Measurements from ENCODE around the gene GPD1L. TPM values are rescaled to one million over a fixed set of nuclear protein-coding genes. Genes with fewer than 3 reads are reported as not detected.

GPD1L gene
- polyA plus RNA-seq, 3 donors from 2014 or later = 9.0 to 22.4 (median 20.8) TPM

DNA sequence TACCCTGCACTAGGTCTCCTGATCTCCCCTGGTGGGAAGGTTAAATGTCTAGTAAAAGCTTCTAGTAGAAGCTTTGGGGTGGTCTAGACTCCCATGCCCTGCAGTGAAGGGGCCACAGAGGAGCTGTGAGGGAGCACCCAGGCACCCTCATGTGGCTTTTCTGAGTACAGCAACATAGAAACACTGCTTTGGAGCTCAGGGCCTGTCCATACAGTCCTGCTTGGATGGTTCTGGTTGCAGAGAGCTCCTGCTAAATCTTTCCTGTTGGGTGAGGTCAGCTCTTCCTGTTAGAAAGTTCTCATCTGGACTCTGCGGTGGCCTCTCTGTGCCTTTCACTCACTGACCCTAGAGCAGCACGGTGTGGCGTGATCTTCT is 47.8 kb downstream of the GPD1L start:
- DNase-seq = no peak
- Mint-ChIP-seq H3K27me3 (ENCODE audit: low read depth in 3 of 3) (no peaks in the 10 kb centered on the region), H3K4me1 (peaks cover 0 to 1% of the 10 kb centered on the region in 2 donors), H3K9me3 (no peaks in the 10 kb centered on the region), H3K36me3 (peaks cover 32 to 53% (median 37%) of the 10 kb centered on the region in 3 donors), H3K4me3 (no peak overlapping the region), H3K27ac (no peak overlapping the region)

DNA sequence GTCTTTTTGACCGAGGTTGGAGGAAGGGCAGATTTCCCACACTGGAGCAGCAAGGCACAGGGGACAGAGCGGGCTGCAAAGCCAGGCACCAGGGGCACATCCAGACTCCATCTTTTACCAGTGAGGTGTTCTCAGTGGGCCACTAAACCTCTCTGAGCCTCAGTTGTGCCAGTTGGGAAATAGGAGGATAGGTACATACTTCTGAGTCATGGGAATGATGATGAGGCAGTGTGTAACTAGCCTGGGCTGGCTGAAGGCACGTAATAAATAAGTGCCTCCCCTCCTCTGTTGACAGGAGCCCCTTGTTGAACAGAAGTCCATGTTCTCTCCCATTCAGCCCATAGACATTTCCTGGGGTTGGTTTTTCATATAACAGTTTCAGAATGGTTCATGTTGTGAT is 48.7 kb downstream of the GPD1L start:
- no peaks in the 10 kb centered on the region for H3K27me3 Mint-ChIP-seq (ENCODE audit: low read depth in 3 of 3)
- H3K9me3 Mint-ChIP-seq = no peaks in the 10 kb centered on the region
- DNase-seq = no peak
- H3K4me3 Mint-ChIP-seq = no peak overlapping the region
- H3K27ac Mint-ChIP-seq = no peak overlapping the region
- peaks cover 0 to 1% of the 10 kb centered on the region in 2 donors for H3K4me1 Mint-ChIP-seq
- H3K36me3 Mint-ChIP-seq = peaks cover 34 to 59% (median 43%) of the 10 kb centered on the region in 3 donors

DNA sequence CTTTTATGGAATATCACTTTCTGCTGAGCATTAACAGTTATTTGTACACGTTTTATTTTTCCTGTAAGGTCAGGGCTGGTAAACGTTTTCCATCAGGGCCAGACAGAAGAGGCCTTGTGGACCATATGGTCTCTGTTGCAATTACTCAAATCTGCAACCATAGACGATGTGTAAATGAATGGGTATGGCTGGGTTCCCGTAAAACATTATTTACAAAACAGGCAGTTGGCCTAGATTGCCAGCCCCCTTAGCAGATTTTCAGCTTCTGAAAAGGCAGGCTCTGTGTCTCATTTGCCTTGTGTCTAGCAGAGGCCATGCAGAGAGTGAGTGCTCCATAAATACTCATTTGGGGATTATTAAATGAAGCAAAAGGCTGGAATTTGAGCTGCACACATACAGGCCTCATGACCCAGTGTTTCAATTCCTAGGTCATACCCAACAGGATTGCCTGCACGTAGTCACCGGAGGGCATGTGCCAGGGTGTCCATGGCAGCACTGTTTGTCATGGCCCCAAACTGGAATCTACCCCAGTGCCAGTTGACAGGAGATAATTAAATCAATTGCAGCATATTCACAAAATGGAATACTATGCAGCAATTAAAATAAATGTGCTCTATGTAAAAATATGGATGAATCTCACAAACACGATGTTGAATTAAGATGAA is 51.3 kb downstream of the GPD1L start:
- Mint-ChIP-seq H3K27ac (no peak overlapping the region), H3K9me3 (no peaks in the 10 kb centered on the region), H3K36me3 (peaks cover 28 to 46% (median 39%) of the 10 kb centered on the region in 3 donors), H3K4me1 (peaks cover 0 to 1% of the 10 kb centered on the region in 2 donors), H3K4me3 (no peak overlapping the region), H3K27me3 (ENCODE audit: low read depth in 3 of 3) (peaks cover 0 to 1% (median 0%) of the 10 kb centered on the region in 3 donors)
- DNase-seq = no peak

DNA sequence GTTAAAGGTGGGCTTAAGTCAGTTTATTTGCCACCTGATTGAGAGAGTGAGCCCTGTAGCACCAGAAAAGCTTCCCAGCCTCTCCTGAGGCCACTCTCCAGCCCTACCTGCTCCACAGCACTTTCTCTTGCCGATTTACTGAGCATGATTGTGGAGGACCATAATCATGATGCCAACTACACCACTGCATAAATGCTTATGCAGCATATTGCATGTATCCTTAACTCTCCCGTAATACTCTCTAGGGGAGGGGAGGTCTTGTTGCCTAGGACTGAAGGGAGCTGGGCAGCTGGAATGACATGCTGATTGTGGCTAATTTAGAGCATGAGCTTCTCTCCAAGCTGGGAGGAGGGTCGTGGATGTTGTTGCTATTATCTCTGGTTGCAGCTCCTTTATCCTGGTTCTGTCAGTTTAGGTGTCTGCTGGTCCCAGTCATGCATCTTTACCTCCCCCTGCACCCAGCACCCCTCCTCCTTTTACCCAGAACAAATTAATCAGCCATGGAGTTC is 54.3 kb downstream of the GPD1L start:
- no peaks in the 10 kb centered on the region for H3K9me3 Mint-ChIP-seq
- H3K27me3 Mint-ChIP-seq (ENCODE audit: low read depth in 3 of 3) = peaks cover 0 to 1% (median 0%) of the 10 kb centered on the region in 3 donors
- no peak overlapping the region for H3K27ac Mint-ChIP-seq
- peaks cover 0 to 1% of the 10 kb centered on the region in 2 donors for H3K4me1 Mint-ChIP-seq
- DNase-seq = no peak
- H3K4me3 Mint-ChIP-seq = no peak overlapping the region
- peaks cover 33 to 55% (median 40%) of the 10 kb centered on the region in 3 donors for H3K36me3 Mint-ChIP-seq

DNA sequence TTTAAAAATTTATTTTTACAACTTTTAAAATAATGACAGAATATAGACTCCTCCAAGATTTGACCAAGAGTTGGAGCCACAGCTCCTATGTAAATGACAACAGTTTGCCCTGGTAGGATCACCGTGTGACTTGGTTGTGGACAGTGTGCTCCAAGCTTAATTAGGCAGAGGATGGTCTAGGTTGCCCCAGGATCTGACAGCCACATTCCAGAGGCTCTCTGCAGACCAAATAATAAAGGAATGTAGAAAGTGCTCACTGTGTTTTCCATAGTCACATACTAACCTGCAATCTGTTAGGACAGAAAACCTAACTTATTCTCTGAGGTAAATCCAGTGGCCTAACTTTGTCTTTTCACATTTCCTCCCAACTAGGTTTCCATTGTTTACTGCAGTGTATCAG is 59.0 kb downstream of the GPD1L start:
- H3K27ac Mint-ChIP-seq = no peak overlapping the region
- peaks cover 0 to 1% (median 0%) of the 10 kb centered on the region in 3 donors for H3K27me3 Mint-ChIP-seq (ENCODE audit: low read depth in 3 of 3)
- no peak for DNase-seq
- H3K4me3 Mint-ChIP-seq = no peak overlapping the region
- H3K36me3 Mint-ChIP-seq = peaks cover 36 to 59% (median 46%) of the 10 kb centered on the region in 3 donors
- H3K9me3 Mint-ChIP-seq = no peaks in the 10 kb centered on the region
- H3K4me1 Mint-ChIP-seq = no peaks in the 10 kb centered on the region

DNA sequence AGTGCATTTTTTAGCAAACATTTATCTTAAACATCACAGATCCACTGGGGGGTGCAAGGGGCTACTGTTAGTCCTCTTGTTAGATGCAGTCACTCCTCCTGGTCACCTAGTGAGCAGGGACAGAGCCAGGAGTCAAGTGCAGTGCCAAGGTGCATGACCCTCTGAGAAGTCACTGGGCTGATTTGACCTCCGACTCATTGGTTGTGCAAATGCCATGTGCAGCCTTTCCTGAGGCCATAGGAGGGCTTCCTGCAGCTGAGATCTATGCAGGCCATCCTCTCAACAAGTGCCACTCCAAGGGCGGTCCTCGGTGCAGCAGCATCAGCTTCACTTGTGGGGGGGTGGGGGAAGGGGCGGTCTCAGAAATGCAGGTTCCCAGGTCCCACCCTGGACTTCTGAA is 60.2 kb downstream of the GPD1L start:
- Mint-ChIP-seq H3K9me3 (peaks cover 2 to 6% (median 5%) of the 10 kb centered on the region in 6 donors), H3K4me1 (no peaks in the 10 kb centered on the region), H3K27me3 (ENCODE audit: low read depth in 3 of 3) (peaks cover 0 to 1% (median 0%) of the 10 kb centered on the region in 3 donors), H3K27ac (no peak overlapping the region), H3K36me3 (peaks cover 35 to 58% (median 45%) of the 10 kb centered on the region in 3 donors), H3K4me3 (no peak overlapping the region)
- DNase-seq = no peak

DNA sequence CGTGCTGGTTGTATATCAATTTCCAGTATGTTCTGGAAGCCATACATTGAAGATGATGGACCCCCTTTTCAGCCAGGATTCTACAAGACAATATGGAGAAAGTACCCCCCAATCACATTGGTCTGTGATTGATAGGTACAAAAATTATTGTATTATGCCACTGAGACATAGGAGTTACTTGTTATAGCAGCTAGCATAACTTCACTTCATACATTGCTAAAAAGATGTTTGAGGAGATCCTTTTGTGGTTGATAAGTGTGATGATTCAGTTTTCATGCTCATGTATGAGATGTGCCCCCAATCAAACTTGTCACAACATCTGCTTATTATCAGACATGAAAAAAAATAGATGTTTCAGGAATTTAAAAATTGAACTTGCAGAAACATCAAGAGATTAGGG is 66.0 kb downstream of the GPD1L start:
- H3K4me3 Mint-ChIP-seq = no peak overlapping the region

DNA sequence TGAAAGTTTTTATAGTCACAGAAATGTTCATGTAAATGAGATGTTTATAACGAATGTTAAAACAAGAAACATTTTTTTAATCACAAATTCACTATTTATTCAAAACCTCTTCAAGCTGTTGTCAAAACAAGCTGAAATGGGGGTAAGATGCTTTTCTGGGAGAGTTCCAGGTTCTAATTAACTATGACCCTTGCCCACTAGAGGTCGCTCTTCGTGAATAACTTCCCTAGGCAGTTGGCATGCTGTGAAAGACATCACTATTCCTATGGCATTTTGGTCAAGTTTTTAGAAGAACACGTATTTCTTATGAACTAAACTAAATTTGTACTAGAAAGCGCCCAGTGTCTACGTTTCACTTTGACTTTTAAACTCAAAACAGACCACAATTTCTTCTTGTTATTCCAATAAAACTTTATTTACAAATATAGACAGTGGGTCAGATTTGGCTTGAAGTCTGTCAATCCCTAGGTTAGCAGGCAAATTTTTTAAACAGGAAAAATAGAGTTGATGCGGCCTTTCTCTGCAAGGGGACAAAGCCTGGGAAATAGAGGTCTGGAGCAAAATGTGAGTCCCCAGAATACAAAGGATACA is 69.3 kb downstream of the GPD1L start:
- Mint-ChIP-seq H3K4me1 (peaks cover 4 to 10% of the 10 kb centered on the region in 2 donors), H3K27ac (no peak overlapping the region), H3K36me3 (peaks cover 13 to 16% (median 14%) of the 10 kb centered on the region in 3 donors), H3K4me3 (no peak overlapping the region), H3K9me3 (peaks cover 2 to 15% (median 9%) of the 10 kb centered on the region in 6 donors), H3K27me3 (ENCODE audit: low read depth in 3 of 3) (peaks cover 1 to 4% (median 2%) of the 10 kb centered on the region in 3 donors)
- DNase-seq = peak; percentile 27 to 37 (median 35)

More for the DNA sequence above, 66.0 kb downstream of the GPD1L start:
- peaks cover 2 to 8% of the 10 kb centered on the region in 2 donors for H3K4me1 Mint-ChIP-seq
- peaks cover 24 to 36% (median 30%) of the 10 kb centered on the region in 3 donors for H3K36me3 Mint-ChIP-seq
- peaks cover 2 to 15% (median 9%) of the 10 kb centered on the region in 6 donors for H3K9me3 Mint-ChIP-seq
- H3K27me3 Mint-ChIP-seq (ENCODE audit: low read depth in 3 of 3) = no peaks in the 10 kb centered on the region
- no peak overlapping the region for H3K27ac Mint-ChIP-seq
- DNase-seq = no peak

DNA sequence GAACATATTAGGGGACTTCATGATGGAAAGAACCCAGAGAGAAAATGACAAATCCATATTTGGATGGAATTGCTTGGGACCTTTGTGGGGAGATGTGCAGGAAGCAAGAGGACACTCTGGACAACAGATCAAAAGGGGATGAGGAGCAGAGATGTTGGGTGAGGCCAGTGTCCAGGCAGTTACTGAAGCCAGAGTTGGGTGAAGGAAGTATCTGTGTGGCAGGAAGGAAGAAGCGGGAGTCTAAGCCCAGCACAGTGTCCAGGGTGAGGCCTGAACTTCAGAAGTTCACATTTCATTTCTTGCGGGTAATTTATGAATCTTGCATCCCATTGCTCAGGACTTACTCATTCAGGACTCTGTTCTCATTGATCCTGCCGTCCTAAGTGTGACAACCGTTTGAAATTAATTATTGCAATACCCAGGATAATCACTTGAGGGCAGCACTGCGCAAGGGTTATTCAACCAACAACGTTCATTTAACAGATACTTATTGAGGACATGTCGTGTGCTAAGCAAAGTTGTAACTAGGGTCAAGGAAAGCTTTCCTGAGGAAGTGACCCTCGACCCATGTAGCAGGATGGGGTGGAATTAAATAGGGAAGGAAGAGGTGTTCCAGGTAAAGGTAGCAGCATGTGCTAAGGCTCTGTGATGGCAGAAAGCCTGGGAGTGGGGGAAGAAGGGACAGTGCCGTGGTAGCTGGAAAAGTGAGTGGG is 70.7 kb downstream of the GPD1L start:
- Mint-ChIP-seq H3K27me3 (ENCODE audit: low read depth in 3 of 3) (peaks cover 1 to 5% (median 4%) of the 10 kb centered on the region in 3 donors), H3K27ac (no peak overlapping the region), H3K4me1 (peaks cover 4 to 10% of the 10 kb centered on the region in 2 donors), H3K36me3 (peaks cover 4 to 5% (median 4%) of the 10 kb centered on the region in 3 donors), H3K9me3 (peaks cover 0 to 4% (median 0%) of the 10 kb centered on the region in 6 donors), H3K4me3 (peak overlapping the region in 1 of 5 donors; percentile 21)
- DNase-seq = peak; percentile 41 to 45 (median 43)

DNA sequence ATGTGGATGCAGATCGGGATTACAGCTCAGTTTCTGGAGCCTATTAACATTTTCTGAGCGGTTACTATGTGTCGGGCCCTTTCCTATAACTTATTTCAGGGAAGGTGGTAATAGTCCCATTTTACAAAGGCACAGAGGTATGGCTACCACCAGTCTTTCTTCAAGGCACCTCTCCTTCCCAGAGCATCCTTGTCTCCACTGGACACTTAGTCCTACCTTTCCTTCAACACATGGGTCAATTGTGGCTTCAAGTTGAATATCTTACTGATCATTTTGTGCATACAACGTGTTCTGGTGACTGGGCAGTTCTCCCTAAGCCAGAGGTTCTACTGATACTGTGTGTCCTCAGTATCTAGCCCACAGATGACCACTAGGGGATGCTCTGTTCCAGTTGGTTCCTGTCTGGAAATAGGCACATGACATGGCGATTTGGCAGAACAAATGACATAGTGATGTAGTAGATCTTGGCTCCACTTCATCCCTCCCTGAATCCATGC is 71.3 kb downstream of the GPD1L start:
- H3K36me3 Mint-ChIP-seq = no peaks in the 10 kb centered on the region
- H3K9me3 Mint-ChIP-seq = no peaks in the 10 kb centered on the region
- H3K4me3 Mint-ChIP-seq = peak overlapping the region in 1 of 5 donors; percentile 21
- no peak overlapping the region for H3K27ac Mint-ChIP-seq
- peaks cover 4 to 10% of the 10 kb centered on the region in 2 donors for H3K4me1 Mint-ChIP-seq
- peaks cover 1 to 5% (median 4%) of the 10 kb centered on the region in 3 donors for H3K27me3 Mint-ChIP-seq (ENCODE audit: low read depth in 3 of 3)
- peak; percentile 3 to 17 (median 11) for DNase-seq

DNA sequence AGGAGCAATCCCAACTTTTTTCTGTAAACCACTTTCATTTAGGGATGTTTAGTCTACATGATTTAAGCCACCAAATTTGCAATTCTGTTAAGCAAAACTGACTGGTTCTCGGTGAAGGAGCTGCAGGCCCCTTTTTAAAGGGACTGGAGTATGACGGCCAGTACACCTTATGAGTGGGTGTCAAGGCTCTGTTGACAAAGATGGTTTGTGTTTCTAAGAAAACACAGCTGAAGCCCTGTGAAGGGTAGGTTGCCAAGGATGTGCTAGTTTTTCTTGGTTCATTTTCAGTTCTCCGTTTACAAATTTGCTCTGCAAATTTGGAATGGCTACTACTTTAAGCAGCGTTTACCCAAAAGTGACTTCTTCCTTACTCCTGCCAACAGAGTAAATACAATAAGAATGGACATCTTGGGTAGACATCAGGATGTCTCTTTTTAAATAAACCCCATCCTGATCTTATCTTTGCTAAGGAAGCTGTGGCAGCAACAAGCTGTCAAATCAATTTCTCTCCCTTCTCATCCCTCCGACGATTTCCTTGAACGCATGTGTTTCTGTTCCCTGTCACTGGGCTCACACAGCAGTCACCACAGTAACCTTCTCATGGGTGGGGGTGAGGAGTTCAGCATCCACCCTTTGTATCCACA is 73.8 kb downstream of the GPD1L start:
- H3K4me3 Mint-ChIP-seq = no peak overlapping the region
- peaks cover 1 to 8% (median 8%) of the 10 kb centered on the region in 3 donors for H3K27me3 Mint-ChIP-seq (ENCODE audit: low read depth in 3 of 3)
- DNase-seq = no peak
- no peak overlapping the region for H3K27ac Mint-ChIP-seq
- no peaks in the 10 kb centered on the region for H3K36me3 Mint-ChIP-seq
- no peaks in the 10 kb centered on the region for H3K9me3 Mint-ChIP-seq
- H3K4me1 Mint-ChIP-seq = peaks cover 4 to 10% of the 10 kb centered on the region in 2 donors

DNA sequence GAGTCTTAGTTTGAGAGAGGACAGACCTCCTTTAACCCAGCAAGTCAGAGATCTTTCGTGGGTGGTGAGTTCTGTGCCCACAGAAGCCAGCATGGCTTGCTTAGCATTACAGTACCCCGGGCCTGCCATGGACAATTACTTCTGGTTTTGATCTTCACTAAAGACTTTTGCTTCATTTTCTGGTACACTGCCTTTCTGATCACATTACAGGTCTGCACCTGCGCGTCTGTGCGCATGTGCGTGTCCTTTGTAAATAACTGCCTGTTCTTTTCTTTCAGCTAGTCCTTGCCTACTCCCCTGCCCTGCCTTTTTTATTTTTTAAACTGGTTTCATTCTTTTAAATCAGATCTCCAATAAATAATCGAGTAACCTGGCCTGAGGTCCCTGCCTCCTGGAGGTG is 74.9 kb downstream of the GPD1L start:
- no peak overlapping the region for H3K27ac Mint-ChIP-seq
- no peak for DNase-seq
- peaks cover 3 to 8% (median 8%) of the 10 kb centered on the region in 3 donors for H3K27me3 Mint-ChIP-seq (ENCODE audit: low read depth in 3 of 3)
- no peak overlapping the region for H3K4me3 Mint-ChIP-seq
- no peaks in the 10 kb centered on the region for H3K36me3 Mint-ChIP-seq
- peaks cover 4 to 10% of the 10 kb centered on the region in 2 donors for H3K4me1 Mint-ChIP-seq
- H3K9me3 Mint-ChIP-seq = no peaks in the 10 kb centered on the region

DNA sequence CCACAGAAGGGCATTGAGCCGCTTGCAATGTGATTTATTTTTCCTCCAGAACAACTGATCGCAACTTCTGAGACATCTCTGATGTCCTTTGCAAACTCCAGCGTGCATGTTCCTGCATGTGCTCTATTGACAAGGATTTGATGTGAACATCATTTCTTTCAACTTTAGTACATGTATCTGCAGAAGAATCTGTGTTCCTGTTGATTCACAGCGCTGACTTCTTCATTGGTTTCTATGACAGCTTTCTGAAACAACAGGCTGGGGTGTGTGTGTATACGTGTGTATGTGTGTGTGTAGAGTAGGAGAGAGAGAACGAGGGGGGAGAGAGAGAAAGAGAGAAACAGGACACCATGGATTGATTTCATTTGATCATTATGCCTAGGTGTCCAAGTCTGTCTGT is 75.4 kb downstream of the GPD1L start:
- Mint-ChIP-seq H3K27me3 (ENCODE audit: low read depth in 3 of 3) (peaks cover 4 to 8% (median 8%) of the 10 kb centered on the region in 3 donors), H3K9me3 (no peaks in the 10 kb centered on the region), H3K4me1 (peaks cover 4 to 8% of the 10 kb centered on the region in 2 donors), H3K4me3 (no peak overlapping the region), H3K36me3 (no peaks in the 10 kb centered on the region), H3K27ac (no peak overlapping the region)
- no peak for DNase-seq

All from immature natural killer cell (primary cell).